Urothelium cell line (cell line): Measurements from ENCODE around the gene SNX24.
"Not testable (repeated sequence)": the region's sequence is repeated elsewhere in the genome, so short reads cannot be mapped to it uniquely, and the experiment has no call there.

Experiments
- DNase-seq: peaks from one replicate; pipeline ENCODE4 v3.0.0; 2011; ENCODE audit warnings: low spot score, mixed read lengths
- FAIRE-seq: peaks from 2 replicates; lab custom pipeline; 2011; peaks lifted over from hg19 to GRCh38; lab: Jason Lieb, UNC

The SNX24 gene

GRCh38 chr5:122957457-122957856, 112.0 kb downstream of the SNX24 start:
- FAIRE-seq (no peak), DNase-seq (no peak)

GRCh38 chr5:122959740-122960445, 114.5 kb downstream of the SNX24 start:
- no peak for DNase-seq
- FAIRE-seq, result no peak

- FAIRE-seq, result no peak
- DNase-seq, result no peak
Measured at GRCh38 chr5:122963305-122963704, 117.9 kb downstream of the SNX24 start.

GRCh38 chr5:122965111-122965510, 119.7 kb downstream of the SNX24 start:
- FAIRE-seq (no peak), DNase-seq (no peak)

- FAIRE-seq (no peak), DNase-seq (no peak)
Measured at GRCh38 chr5:122967085-122967484, 121.7 kb downstream of the SNX24 start.

- FAIRE-seq (no peak), DNase-seq (no peak)
Measured at GRCh38 chr5:122967625-122968024, 122.2 kb downstream of the SNX24 start.

- not testable (repeated sequence) for FAIRE-seq, DNase-seq
Measured at GRCh38 chr5:122968056-122968455, 122.6 kb downstream of the SNX24 start.

- DNase-seq, result no peak
- no peak for FAIRE-seq
Measured at GRCh38 chr5:122971333-122971732, 125.9 kb downstream of the SNX24 start.

GRCh38 chr5:122972877-122973276, 127.5 kb downstream of the SNX24 start:
- FAIRE-seq (no peak), DNase-seq (no peak)

GRCh38 chr5:122973759-122974158, 128.3 kb downstream of the SNX24 start:
- DNase-seq, FAIRE-seq: not testable (repeated sequence)

GRCh38 chr5:122974251-122974650, 128.8 kb downstream of the SNX24 start:
- DNase-seq, FAIRE-seq: not testable (repeated sequence)

- FAIRE-seq (no peak), DNase-seq (no peak)
Measured at GRCh38 chr5:122977319-122977718, 131.9 kb downstream of the SNX24 start.

GRCh38 chr5:122978068-122978467, 132.7 kb downstream of the SNX24 start:
- FAIRE-seq (no peak), DNase-seq (no peak)

GRCh38 chr5:122978644-122979297, 133.4 kb downstream of the SNX24 start:
- FAIRE-seq (no peak), DNase-seq (no peak)

GRCh38 chr5:122981846-122982245, 136.4 kb downstream of the SNX24 start:
- FAIRE-seq, result no peak
- DNase-seq, result no peak

GRCh38 chr5:122982376-122982775, 137.0 kb downstream of the SNX24 start:
- DNase-seq (no peak), FAIRE-seq (no peak)

- DNase-seq, result no peak
- no peak for FAIRE-seq
Measured at GRCh38 chr5:122984425-122984824, 139.0 kb downstream of the SNX24 start.

- FAIRE-seq (no peak), DNase-seq (no peak)
Measured at GRCh38 chr5:122985006-122985700, 139.7 kb downstream of the SNX24 start.

- no peak for DNase-seq
- FAIRE-seq, result no peak
Measured at GRCh38 chr5:122985954-122986721, 140.7 kb downstream of the SNX24 start.

- FAIRE-seq, result no peak
- DNase-seq, result no peak
Measured at GRCh38 chr5:122996091-122996490, 150.7 kb downstream of the SNX24 start.

GRCh38 chr5:122997294-122997693, 151.9 kb downstream of the SNX24 start:
- DNase-seq (no peak), FAIRE-seq (no peak)
